Uterus (tissue), 4 donors: ENCODE data around the gene MAK. TPM values are rescaled to one million over a fixed set of nuclear protein-coding genes. Genes with fewer than 3 reads are reported as not detected.
"Not testable (repeated sequence)": the region's sequence is repeated elsewhere in the genome, so short reads cannot be mapped to it uniquely, and the experiment has no call there.

ENCODE experiments used
- DNase-seq, 2 donors: peaks; one replicate each; pipeline ENCODE4 v3.0.0-alpha.2; 2019 to 2020
- H3K27ac ChIP-seq, 2 donors: fragments of 200-600 bp; sonication (generic); 1 replicate in 1 of 2; 2 replicates in 1 of 2; pipeline ENCODE4 v1.5.1; 2016 to 2018
- H3K27me3 ChIP-seq, 2 donors: fragments of 200-600 bp; sonication (generic); one replicate each; pipeline ENCODE4 v1.5.1; 2018 to 2019; ENCODE audit warnings: control low read depth in 1 of 2
- H3K36me3 ChIP-seq, 2 donors: fragments of 200-600 bp; sonication (generic); one replicate each; pipeline ENCODE4 v1.5.1; 2019; ENCODE audit warnings: control low read depth in 1 of 2
- H3K4me1 ChIP-seq, 2 donors: fragments of 200-600 bp; sonication (generic); one replicate each; pipeline ENCODE4 v1.5.1; 2018 to 2019; ENCODE audit warnings: control low read depth in 1 of 2
- H3K4me3 ChIP-seq, 2 donors: fragments of 200-600 bp; sonication (generic); 1 replicate in 1 of 2; 2 replicates in 1 of 2; pipeline ENCODE4 v1.5.1; 2018 to 2019; ENCODE audit warnings: mild to moderate bottlenecking in 1 of 2
- H3K9me3 ChIP-seq, 2 donors: fragments of 200-600 bp; sonication (generic); one replicate each; pipeline ENCODE4 v1.5.1; 2019; ENCODE audit warnings: control low read depth in 1 of 2
- CTCF ChIP-seq, 4 experiments: fragments of 200-600 bp in 2 of 4; fragments of 450-650 bp in 2 of 4; sonication (generic) in 2 of 4; IDR thresholded peaks; one replicate each; pipeline ENCODE4 v1.5.1; 2016 to 2019; ENCODE audit warnings: antibody characterized with exemption in 4 of 4, mild to moderate bottlenecking in 2 of 4, moderate library complexity in 1 of 4
- POLR2A ChIP-seq, 2 donors: fragments of 450-650 bp; IDR thresholded peaks; one replicate each; pipeline ENCODE4 v1.6.1; 2016; ENCODE audit warnings: antibody characterized with exemption in 2 of 2, mild to moderate bottlenecking in 1 of 2, moderate library complexity in 1 of 2
- intact Hi-C: fragments of 100-400 bp; cut with DNase I; formaldehyde crosslinking; loops from one replicate; pipeline ENCODE4 v1.15.1; 2023; ENCODE audit warnings: low total_unique reads
- total RNA-seq, 4 donors: library from RNA; depleted of rRNA in 3 of 4; stranded (reverse); fragments of >200 nt in 3 of 4; gene quantifications; one replicate each; pipeline versions ENCODE4 v1.1.0 to v1.2.4, GENCODE V29; 2014 to 2023
- donor health status: DM: yes; HTN: yes; CAD: no.

The MAK gene
- total RNA-seq, 4 donors from 2014 or later = 0.97 to 1.8 TPM; not detected in 2

GRCh38 chr6:10862361-10862760, 24.0 kb upstream of the MAK start:
- Histone ChIP-seq H3K36me3 (no peaks in the 10 kb centered on the region), H3K9me3 (no peaks in the 10 kb centered on the region), H3K27ac (no peak overlapping the region), H3K27me3 (no peaks in the 10 kb centered on the region), H3K4me3 (no peak overlapping the region), H3K4me1 (no peaks in the 10 kb centered on the region)
- DNase-seq = no peak
- intact Hi-C loops = no loop called here
- TF ChIP-seq CTCF (IDR thresholded peaks at IDR 0.05) (no peak), POLR2A (IDR thresholded peaks at IDR 0.05) (no peak)

- Histone ChIP-seq H3K4me1 (no peaks in the 10 kb centered on the region), H3K27ac (no peak overlapping the region), H3K9me3 (no peaks in the 10 kb centered on the region), H3K36me3 (no peaks in the 10 kb centered on the region), H3K4me3 (no peak overlapping the region), H3K27me3 (no peaks in the 10 kb centered on the region)
- no peak for DNase-seq
- TF ChIP-seq CTCF (IDR thresholded peaks at IDR 0.05) (no peak), POLR2A (IDR thresholded peaks at IDR 0.05) (no peak)
- intact Hi-C loops = no loop called here
These were observed 22.7 kb upstream of the MAK start for GRCh38 chr6:10861086-10861485.

GRCh38 chr6:10857259-10857658, 18.9 kb upstream of the MAK start:
- no peak for DNase-seq
- intact Hi-C loops = no loop called here
- no peak for TF ChIP-seq CTCF (IDR thresholded peaks at IDR 0.05)
- no peak for TF ChIP-seq POLR2A (IDR thresholded peaks at IDR 0.05)
- Histone ChIP-seq H3K9me3 (peaks cover 0 to 7% of the 10 kb centered on the region in 2 donors), H3K27ac (no peak overlapping the region), H3K4me1 (no peaks in the 10 kb centered on the region), H3K4me3 (no peak overlapping the region), H3K36me3 (no peaks in the 10 kb centered on the region), H3K27me3 (no peaks in the 10 kb centered on the region)

GRCh38 chr6:10854922-10855632, 16.7 kb upstream of the MAK start:
- Histone ChIP-seq H3K4me1 (no peaks in the 10 kb centered on the region), H3K9me3 (peaks cover 0 to 7% of the 10 kb centered on the region in 2 donors), H3K4me3 (no peak overlapping the region), H3K36me3 (no peaks in the 10 kb centered on the region), H3K27me3 (no peaks in the 10 kb centered on the region), H3K27ac (no peak overlapping the region)
- intact Hi-C loops = no loop called here
- TF ChIP-seq CTCF (IDR thresholded peaks at IDR 0.05) = no peak
- TF ChIP-seq POLR2A (IDR thresholded peaks at IDR 0.05) = no peak
- no peak for DNase-seq

- DNase-seq, H3K27me3 ChIP-seq, H3K4me1 ChIP-seq, H3K9me3 ChIP-seq, H3K36me3 ChIP-seq, intact Hi-C loops, H3K4me3 ChIP-seq, H3K27ac ChIP-seq: not testable (repeated sequence)
These were observed 15.5 kb upstream of the MAK start for GRCh38 chr6:10853849-10854300.
